Kidney epithelial cell (primary cell): Measurements from ENCODE around the gene EZH1. TPM values are rescaled to one million over a fixed set of nuclear protein-coding genes. Genes with fewer than 3 reads are reported as not detected.
A peak's percentile ranks its signal among the peaks of the same experiment; 100 is the strongest.
"Not testable (repeated sequence)": the region's sequence is repeated elsewhere in the genome, so short reads cannot be mapped to it uniquely, and the experiment has no call there.

Experiments
- DNase-seq: peaks from one replicate; pipeline ENCODE4 v3.0.0-alpha.2; 2010; ENCODE audit warnings: low read depth
- H3K27me3 ChIP-seq: 2 replicates; pipeline ENCODE4 v1.6.0; 2011; ENCODE audit warnings: low read length; ENCODE audit not compliant: control insufficient read depth, insufficient read depth
- H3K36me3 ChIP-seq: 2 replicates; pipeline ENCODE4 v1.5.1; 2011; ENCODE audit warnings: low read length; ENCODE audit not compliant: control insufficient read depth, insufficient read depth
- H3K4me3 ChIP-seq: 2 replicates; pipeline ENCODE4 v1.5.1; 2011; ENCODE audit warnings: low read depth, mild to moderate bottlenecking, control low read depth, low read length
- total RNA-seq: library from RNA; depleted of rRNA; stranded (reverse); fragments of >200 nt; gene quantifications from 2 replicates; pipeline ENCODE4 v1.2.3, GENCODE V29; 2015
- TF ChIP-seq, protein P1 (sequence below): IDR thresholded peaks from 2 replicates; pipeline ENCODE4 v1.5.1; 2011; ENCODE audit warnings: mild to moderate bottlenecking, moderate library complexity, low read length, control low read depth, inconsistent platforms; ENCODE audit not compliant: insufficient read depth, poor library complexity, severe bottlenecking

The EZH1 gene
- total RNA-seq, 1 donor from 2014 or later, result 14.7 TPM

- Histone ChIP-seq H3K27me3 (no peaks in the 10 kb centered on the region), H3K4me3 (peak overlapping the region; percentile 69), H3K36me3 (peaks cover 3% of the 10 kb centered on the region)
- no peak for DNase-seq
- TF ChIP-seq, protein P1, sequence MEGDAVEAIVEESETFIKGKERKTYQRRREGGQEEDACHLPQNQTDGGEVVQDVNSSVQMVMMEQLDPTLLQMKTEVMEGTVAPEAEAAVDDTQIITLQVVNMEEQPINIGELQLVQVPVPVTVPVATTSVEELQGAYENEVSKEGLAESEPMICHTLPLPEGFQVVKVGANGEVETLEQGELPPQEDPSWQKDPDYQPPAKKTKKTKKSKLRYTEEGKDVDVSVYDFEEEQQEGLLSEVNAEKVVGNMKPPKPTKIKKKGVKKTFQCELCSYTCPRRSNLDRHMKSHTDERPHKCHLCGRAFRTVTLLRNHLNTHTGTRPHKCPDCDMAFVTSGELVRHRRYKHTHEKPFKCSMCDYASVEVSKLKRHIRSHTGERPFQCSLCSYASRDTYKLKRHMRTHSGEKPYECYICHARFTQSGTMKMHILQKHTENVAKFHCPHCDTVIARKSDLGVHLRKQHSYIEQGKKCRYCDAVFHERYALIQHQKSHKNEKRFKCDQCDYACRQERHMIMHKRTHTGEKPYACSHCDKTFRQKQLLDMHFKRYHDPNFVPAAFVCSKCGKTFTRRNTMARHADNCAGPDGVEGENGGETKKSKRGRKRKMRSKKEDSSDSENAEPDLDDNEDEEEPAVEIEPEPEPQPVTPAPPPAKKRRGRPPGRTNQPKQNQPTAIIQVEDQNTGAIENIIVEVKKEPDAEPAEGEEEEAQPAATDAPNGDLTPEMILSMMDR, result no peak
These were observed 29.4 kb upstream of the EZH1 start for GRCh38 chr17:42774066-42774745.

DNA sequence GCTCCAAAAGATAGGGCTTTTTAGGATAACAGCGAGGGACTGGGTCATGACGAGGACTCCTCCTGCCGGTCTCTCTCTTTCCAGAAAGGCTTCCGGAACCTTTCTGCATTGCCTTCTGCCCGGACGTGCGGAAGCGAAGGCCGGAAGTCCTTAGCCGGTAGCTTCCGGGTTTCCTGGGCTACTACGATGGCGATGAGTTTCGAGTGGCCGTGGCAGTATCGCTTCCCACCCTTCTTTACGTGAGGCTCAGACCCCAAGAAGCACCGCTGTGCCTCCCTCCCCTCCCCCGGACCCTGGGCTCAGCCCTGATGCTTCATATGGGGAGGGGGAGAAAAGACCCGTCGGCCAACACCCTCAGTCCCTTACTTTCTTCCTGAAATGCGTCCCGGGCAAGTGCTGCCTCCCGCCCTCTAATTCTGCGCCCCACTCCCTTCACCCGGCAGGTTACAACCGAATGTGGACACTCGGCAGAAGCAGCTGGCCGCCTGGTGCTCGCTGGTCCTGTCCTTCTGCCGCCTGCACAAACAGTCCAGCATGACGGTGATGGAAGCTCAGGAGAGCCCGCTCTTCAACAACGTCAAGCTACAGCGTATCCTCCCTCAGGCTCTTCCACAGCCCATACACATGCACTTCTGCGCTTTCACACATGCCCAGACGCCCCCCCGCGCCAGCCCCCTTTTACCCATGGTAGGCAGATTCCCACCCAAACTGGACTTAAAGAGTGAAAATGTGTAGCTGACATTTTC, 28.6 kb upstream of the EZH1 start, which contains the start of gene VPS25:
TSS of gene VPS25 (plus strand) at position 160 of the 746 bp plus-strand sequence. CDS start at position 187, 27 bp downstream.
- Histone ChIP-seq H3K4me3 (peak within 1 kb of the TSS; percentile 69), H3K27me3 (no peaks in the 10 kb centered on the region), H3K36me3 (peaks cover 3% of the 10 kb centered on the region)
- DNase-seq, result no peak
- TF ChIP-seq, protein P1, result peak; percentile 20

GRCh38 chr17:42772945-42773289, 28.1 kb upstream of the EZH1 start:
- no peak for DNase-seq
- Histone ChIP-seq H3K36me3 (peaks cover 3% of the 10 kb centered on the region), H3K4me3 (peak overlapping the region; percentile 69), H3K27me3 (no peaks in the 10 kb centered on the region)
- TF ChIP-seq, protein P1, result no peak

DNA sequence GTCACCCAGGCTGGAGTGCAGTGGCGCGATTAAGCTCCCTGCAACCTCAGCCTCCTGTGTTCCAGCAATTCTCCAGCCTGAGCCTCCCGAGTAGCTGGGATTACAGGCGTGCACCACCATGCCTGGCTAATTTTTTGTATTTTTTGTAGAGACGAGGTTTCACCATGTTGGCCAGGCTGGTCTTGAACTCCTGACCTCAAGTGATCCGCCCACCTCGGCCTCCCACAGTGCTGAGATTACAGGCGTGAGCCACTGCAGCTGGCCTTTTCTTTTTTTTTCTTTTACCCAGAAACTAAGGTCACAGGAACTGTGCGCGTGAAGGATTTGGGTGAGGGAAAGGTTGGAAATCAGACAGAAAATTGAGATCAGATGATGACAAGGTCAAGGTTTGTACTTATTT, 25.1 kb upstream of the EZH1 start:
- DNase-seq, H3K36me3 ChIP-seq, H3K27me3 ChIP-seq, H3K4me3 ChIP-seq: not testable (repeated sequence)

DNA sequence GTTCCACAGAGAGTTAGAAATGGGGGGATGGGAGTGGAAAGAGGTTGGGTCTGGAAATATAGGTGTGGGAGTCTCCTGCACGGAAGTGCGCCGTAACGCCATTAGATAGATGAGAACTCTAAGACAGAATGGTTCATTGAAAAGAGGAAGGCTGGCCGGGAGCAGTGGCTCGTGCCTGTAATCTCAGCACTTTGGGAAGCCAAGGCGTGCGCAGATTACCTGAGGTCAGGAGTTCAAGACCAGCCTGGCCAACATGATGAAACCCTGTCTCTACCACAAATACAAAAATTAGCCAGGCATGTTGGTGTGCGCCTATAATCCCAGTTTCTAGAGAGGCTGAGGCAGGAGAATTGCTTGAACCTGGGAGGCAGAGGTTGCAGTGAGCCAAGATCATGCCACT, 23.2 kb upstream of the EZH1 start:
- H3K36me3 ChIP-seq, DNase-seq, H3K27me3 ChIP-seq, H3K4me3 ChIP-seq: not testable (repeated sequence)

GRCh38 chr17:42767512-42767911, 22.7 kb upstream of the EZH1 start:
- no peaks in the 10 kb centered on the region for H3K27me3 ChIP-seq
- TF ChIP-seq, protein P1, result no peak
- H3K4me3 ChIP-seq, result no peak overlapping the region
- H3K36me3 ChIP-seq, result no peaks in the 10 kb centered on the region
- DNase-seq, result no peak
